NCI-H146 (cell line): ENCODE measurements around the gene DLG2.

ENCODE experiments used
- DNase-seq: peaks from one replicate; lab custom pipeline; 2025; lab: John Stamatoyannopoulos, UW

DLG2 gene

GRCh38 chr11:84655712-84656111 lies 971.4 kb downstream of the DLG2 start:
- DNase-seq, result peak; percentile 12

DNA sequence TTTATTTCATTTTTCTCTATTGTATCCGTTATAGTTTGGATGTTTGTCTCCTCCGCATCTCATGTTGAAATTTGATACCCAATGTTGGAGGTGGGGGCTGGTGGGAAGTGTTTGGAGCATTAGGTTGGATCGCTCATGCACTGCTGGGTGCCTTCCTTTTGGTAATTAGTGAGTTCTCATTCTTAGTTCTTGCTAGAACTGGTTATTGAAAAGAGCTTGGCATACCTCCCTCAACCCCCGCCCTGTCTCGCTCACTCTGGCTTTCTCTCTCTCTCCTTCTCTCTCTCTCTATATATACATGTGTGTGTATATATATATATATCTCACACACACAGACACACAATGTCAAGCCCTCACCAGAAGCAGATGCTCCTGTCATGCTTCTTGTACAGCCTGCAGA lies 978.7 kb downstream of the DLG2 start:
- DNase-seq, result peak; percentile 40

- DNase-seq, result no peak
Measured at GRCh38 chr11:84645988-84646694, 981.0 kb downstream of the DLG2 start.

- no peak for DNase-seq
Measured at GRCh38 chr11:84642500-84642899, 984.6 kb downstream of the DLG2 start.

GRCh38 chr11:84634309-84634708 lies 992.8 kb downstream of the DLG2 start:
- no peak for DNase-seq

- peak; percentile 83 for DNase-seq
Measured at GRCh38 chr11:84628871-84629620, 998.1 kb downstream of the DLG2 start.

- no peak for DNase-seq
Measured at GRCh38 chr11:84626256-84626655, 1000.9 kb downstream of the DLG2 start.

DNA sequence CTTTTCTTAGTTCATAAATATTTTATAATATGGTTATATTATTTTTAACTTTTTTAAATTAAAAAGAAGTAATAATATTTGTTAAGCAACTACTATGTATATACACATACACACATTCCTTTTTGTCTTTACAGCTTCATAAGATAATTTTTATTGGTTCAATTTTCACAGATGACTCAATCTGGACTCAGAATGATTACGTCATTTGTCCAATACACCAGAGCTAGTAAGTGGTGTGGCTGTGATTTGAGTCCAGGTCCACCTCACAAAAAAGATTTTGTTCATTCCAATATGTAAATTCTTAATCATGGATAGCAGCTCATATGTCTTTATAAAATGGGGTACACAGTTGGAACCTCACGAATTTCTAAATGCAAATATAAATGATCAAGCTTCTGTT lies 1014.5 kb downstream of the DLG2 start:
- DNase-seq, result no peak

- no peak for DNase-seq
Measured at GRCh38 chr11:84608837-84609196, 1018.3 kb downstream of the DLG2 start.

GRCh38 chr11:84607975-84608836 lies 1018.9 kb downstream of the DLG2 start:
- DNase-seq, result no peak

- no peak for DNase-seq
Measured at GRCh38 chr11:84594602-84595001, 1032.5 kb downstream of the DLG2 start.

GRCh38 chr11:84590106-84590505 lies 1037.0 kb downstream of the DLG2 start:
- peak; percentile 27 for DNase-seq

DNA sequence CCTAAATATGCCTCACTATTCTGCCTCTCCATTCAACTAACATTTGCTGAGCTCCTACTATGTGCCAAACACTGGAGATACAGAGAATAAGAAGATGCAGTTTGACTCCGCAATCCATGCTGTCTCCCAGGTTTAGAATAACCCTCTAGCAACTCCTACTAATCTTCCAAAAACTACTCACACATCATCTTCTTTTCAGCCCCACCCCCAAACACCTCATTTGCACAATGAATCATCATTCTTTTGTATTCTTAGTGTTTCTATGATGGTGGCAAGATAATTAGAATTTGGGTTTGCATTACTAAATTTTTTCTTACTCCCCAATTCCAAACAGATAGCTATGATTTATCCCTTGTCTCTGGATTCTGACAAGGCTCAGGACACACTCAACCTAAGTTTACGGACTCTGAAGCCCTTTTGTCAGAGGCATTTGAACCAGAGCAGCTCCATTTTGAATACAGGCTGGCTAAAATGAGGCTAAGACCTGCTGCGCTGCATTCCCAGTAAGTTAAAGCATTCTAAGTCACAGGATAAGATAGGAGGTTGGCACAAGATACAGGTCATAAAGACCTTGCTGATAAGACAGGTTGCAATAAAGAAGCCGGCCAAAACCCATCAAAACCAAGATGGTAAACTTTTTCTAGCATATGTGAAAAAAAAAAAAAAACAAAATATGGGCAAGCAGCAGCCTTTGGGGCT lies 1038.9 kb downstream of the DLG2 start:
- DNase-seq, result no peak

DNA sequence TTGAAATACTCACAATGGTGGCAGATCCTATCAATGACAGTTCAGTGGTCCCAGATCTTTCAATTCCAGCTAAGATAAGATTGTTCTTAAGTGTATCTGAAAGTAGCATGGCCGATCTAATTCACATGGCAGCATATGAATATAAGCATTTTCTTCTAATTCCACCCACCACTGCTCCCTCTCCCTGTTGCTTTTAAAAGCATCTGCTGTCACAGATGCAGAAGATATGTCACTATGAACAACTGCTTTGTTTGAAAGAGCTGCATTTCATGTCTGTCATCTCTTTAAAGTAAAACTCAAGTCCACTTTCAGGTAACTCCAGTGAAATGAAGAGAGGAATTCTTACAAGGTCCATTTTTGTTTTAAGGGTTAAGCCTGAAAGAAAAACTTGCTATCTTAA lies 1044.0 kb downstream of the DLG2 start:
- DNase-seq, result no peak

DNA sequence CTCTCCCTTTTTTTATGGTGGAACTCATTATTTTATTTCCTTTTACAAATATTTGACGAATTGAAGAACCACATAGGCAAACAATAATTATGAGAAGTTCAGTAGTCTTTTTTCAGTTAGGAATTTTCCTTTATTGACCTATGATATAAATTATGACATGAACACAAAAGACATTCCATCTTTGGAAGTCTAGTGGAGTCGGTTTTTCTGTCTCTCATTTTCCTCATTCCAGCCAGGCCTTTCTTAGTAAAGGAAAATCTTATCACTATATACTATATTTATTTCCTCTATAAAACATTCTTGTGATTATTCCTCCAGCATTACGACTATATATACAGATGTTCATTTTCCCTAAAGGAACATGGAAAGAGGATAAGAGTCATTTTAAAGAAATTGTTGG lies 1046.1 kb downstream of the DLG2 start:
- DNase-seq, result peak; percentile 78

DNA sequence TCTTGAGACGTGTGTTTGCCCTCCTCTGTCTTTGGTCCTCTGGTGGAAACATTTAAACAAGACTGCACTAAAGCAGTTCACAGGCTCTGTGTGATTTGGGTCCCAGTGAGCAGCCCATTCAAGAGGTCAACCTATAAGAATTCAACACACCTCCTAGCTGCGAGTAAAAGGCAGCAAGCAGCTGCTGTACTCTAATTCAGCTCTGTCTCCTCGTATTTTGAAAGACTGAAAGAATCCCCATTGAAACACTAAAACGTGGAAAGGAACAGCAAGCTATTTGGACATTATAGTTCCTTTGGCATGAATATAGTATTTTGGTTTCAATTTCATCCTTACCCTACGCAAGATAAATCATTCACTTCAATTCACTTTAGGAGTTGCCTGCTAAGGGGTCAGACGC lies 1046.7 kb downstream of the DLG2 start:
- peak; percentile 67 for DNase-seq

GRCh38 chr11:84573868-84574267 lies 1053.3 kb downstream of the DLG2 start:
- no peak for DNase-seq

- DNase-seq, result no peak
Measured at GRCh38 chr11:84566671-84567070, 1060.5 kb downstream of the DLG2 start.

- DNase-seq, result no peak
Measured at GRCh38 chr11:84564867-84565184, 1062.3 kb downstream of the DLG2 start.

GRCh38 chr11:84564180-84564866 lies 1062.8 kb downstream of the DLG2 start:
- DNase-seq, result peak; percentile 19

GRCh38 chr11:84563356-84563755 lies 1063.8 kb downstream of the DLG2 start:
- DNase-seq, result no peak

- DNase-seq, result no peak
Measured at GRCh38 chr11:84560206-84560605, 1066.9 kb downstream of the DLG2 start.
